ENCODE data around the gene LAMA1.
"Not testable (repeated sequence)": the region's sequence is repeated elsewhere in the genome, so short reads cannot be mapped to it uniquely, and the experiment has no call there.

The LAMA1 gene

DNA sequence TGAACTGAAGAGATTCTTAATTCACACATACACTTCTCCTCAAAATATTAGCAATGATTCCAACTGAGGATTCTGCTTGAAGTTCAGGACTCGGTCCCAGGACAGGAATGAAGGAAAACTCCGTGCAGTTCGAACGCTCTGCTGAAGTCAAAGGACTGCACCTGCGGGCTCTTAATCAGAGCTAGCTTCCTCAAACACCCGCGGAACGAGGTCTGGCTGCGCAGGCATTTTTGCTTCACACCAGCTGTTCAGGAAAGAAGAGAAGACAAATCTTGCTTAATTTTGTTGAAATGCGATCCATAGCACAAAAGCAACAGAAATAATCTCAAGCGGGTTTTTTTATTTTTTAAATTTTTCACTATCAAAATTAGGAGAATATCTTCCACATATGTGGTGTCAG lies 175.6 kb downstream of the LAMA1 start:
- no peak for DNase-seq

GRCh38 chr18:6940451-6940850 lies 177.1 kb downstream of the LAMA1 start:
- no peak for DNase-seq

GRCh38 chr18:6939972-6940371 lies 177.6 kb downstream of the LAMA1 start:
- no peak for DNase-seq

DNA sequence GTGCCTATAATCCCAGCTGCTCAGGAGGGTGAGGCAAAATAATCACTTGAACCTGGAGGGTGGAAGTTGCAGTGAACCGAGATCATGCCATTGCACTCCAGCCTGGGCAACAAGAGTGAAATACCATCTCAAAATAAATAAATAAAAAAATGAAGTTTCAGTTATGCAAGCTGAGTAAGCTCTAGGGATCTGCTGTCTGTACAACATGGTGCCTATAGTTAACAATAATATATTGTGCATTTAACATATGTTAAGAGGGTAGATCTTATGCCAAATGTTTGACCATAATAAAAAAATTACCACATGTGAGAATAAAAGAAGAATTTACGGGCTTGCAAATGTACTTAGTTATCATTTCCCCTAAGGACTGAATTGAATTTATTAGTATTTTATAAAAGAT lies 179.2 kb downstream of the LAMA1 start:
- not testable (repeated sequence) for DNase-seq

- DNase-seq: no peak
Observed at GRCh38 chr18:6938003-6938402, 179.6 kb downstream of the LAMA1 start.

DNA sequence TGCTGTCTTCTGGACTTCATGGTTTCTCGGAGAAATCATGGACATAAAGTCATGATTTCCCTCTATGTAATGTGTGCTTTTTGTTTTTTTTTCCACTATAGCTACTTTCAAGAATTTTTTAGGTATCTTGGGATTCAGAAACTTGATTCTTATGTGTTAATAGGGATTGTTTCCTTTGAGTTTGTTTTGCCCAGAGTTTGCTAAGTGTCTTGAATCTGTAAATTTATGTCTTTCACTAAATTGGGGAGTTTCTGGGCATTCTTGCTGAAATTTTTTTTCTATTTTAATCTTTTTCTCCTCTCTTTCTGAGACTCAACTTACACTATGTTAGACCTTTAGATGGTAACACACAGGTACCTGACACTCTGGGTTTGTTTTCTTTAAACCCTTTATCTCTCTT lies 182.7 kb downstream of the LAMA1 start:
- no peak for DNase-seq

DNA sequence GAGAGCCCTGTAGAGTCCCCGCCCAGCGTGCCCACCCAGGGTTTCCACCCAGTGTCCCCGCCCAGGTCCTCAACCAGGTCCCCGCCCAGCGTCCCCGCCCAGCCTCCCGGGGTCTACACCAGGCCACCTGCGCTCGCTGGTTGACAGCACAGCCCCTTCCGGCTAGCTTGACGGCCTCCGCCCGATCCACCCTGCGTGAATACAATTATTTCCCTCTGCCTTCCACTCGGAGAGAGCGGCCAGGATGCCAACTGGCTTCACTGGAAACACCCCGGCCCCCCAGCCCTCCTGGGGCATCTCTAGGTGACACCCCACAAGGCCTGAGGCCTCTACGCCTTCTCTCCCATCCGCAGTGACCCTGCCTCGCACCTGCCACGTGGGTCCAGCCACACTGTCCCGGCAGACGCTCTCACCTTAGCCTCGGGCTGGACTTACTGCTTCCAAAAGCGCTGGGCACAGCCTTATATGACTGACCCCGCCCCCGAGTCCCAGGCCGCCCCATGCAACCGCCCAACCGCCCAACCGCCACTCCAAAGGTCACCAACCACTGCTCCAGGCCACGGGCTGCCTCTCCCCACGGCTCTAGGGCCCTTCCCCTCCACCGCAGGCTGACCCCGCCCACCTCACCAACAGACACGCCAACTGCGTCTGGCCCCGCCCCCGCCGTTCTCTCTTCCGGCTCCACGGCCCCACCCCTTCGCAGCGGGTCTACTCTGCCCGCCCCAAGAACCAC lies 188.1 kb downstream of the LAMA1 start:
- DNase-seq: no peak

GRCh38 chr18:6928359-6928758 lies 189.2 kb downstream of the LAMA1 start:
- no peak for DNase-seq

DNA sequence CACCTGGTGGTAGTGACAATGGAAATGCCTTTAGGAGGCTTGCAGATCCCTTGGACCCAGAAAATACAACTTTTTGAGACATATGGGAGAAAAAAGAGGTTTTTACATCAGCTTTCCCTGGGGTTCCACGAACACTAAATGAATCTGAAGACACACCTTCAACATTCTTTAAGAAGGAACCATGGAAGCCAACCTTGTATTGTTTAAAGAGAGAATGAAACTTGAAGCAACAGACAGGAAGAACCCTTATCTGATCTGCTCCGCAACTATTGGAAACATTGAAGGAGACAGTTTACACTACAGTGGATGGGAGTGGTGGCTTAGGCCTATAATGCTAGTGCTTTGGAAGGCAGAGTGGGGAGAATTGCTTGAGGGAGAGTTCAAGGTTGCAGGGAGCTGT lies 190.4 kb downstream of the LAMA1 start:
- no peak for DNase-seq

- DNase-seq: no peak
Observed at GRCh38 chr18:6923220-6923619, 194.4 kb downstream of the LAMA1 start.

GRCh38 chr18:6921571-6921970 lies 196.0 kb downstream of the LAMA1 start:
- no peak for DNase-seq

DNA sequence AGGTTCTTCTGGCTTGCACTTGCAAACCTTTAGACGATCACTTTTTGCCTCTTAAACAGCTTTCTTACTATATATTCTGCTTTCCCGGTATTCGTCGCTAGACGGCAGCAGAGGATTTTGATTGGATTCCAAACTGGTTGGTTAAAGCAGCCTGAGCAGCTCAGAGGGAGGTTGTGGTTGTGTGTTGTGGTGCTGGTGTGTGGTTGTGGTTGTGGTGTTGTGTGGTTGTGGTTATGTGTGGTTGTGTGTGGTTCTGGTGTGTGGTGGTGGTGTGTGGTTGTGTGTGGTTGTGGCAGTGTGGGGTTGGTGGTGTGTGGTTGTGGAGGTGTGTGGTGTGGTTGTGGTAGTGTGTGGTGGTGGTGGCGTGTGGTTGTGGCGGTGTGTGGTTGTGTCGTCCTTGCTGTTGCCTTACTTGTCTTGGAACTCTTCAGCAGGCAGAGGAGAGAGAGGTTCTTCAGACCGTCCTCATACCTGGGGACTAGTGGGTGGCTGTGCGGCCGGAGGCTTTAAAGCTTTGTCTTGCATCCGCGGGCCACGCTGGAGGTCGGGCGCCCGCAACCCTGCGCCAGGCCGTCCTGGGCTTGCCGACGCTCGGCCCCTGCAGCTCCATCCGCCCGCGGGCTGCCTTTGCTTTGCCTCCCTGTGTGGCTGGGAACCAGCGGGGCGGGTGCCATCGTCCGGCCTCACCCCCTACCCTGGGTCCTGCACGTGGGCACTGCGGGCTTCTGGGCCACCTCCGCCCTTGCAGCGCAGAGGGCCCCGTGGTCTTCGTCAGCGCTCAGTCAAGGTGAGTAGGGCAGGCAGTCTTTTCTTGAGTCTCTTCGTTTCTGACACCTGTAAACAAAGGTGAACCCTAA lies 197.3 kb downstream of the LAMA1 start:
- DNase-seq: peak; percentile 20

- no peak for DNase-seq
Observed at GRCh38 chr18:6917072-6917471, 200.5 kb downstream of the LAMA1 start.

DNA sequence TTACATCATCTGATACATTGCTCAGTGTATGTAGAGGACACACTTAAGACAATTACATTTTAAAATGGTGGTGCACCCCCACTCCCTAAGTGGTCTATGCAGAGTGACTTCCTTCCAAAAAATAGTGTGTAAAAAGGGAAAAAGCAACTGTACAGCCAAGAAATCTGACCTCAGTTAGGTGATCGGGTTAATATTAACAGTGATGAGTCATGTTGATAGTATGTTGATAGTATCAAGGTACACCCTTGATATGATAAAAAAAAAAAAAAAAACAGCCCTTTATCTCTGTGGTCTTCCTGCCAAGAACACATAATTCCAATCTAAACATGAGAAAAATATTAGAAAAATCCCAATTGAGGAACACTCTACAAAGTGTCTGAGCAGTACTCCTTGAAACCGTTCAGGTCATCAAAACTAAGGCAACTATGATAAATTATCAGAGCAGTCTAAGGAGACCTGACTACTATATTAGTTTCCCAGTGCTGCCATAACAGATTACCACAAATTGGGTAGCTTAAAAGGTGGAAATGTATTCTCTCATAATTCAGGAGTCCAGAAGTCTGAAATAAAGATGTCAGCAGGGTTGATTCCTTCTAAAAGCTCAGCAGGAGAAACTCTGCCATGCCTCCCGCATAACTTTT lies 216.2 kb downstream of the LAMA1 start:
- no peak for DNase-seq

DNA sequence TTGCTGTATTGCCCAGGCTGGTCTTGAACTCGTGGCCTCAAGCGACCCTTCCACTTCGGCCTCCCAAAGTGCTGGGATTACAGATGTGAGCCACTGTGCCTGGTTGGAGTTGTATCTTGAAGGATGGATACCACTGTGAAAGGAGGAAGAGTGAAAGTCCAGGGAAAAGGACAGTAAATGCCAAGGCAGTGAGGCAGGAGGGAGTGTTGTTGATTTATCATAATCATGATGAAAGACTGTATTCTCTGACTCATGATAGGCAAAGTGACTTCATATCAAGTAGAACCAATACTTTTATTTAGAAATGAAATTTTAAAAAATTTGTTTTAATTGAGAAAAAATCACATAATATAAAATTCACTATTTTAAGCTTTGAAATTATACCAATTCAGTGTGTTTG lies 225.8 kb downstream of the LAMA1 start:
- DNase-seq: no peak
